ENCODE measurements around the gene PRELID3B. TPM values are rescaled to one million over a fixed set of nuclear protein-coding genes. Genes with fewer than 3 reads are reported as not detected.

The PRELID3B gene
- total and polyA plus RNA-seq, 2 of the 13 experiments (the other 11 are each of a cell fraction or from before 2014, with no cell fraction given), result 23.3 to 42.6 TPM

DNA sequence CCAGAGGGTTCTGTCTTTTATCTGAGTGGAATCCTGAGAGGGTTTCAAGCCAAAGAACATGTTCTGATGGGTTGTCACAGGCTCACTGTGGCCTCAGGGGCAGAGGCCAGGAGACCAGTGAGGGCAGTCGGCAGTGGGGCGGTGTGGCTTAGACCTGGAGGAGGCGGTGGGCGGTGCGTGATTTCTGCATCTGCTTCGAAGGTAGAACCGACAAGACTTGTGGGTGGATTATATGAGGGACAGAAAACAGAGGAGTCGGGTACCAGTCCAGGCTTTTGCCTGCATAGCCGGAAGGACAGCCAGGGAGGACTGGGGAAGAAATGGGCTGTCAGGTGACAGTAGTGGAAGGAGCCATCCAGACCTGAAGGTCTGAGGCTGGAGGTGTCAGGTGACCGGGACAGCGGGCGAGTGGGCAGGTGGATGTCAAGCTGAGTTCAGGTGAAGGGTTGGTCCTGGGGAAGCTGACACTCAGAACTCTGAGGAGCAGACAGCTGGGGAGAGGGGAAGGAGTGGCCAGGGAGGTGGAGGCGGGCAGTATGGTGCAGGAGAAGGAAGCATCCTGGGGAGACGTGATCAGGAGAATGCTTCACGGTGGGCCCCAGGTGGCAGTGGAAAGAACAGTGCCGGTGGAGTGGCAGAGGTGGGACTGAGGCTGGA lies 38.6 kb downstream of the PRELID3B start (continued):
- TF ChIP-seq, protein P1, sequence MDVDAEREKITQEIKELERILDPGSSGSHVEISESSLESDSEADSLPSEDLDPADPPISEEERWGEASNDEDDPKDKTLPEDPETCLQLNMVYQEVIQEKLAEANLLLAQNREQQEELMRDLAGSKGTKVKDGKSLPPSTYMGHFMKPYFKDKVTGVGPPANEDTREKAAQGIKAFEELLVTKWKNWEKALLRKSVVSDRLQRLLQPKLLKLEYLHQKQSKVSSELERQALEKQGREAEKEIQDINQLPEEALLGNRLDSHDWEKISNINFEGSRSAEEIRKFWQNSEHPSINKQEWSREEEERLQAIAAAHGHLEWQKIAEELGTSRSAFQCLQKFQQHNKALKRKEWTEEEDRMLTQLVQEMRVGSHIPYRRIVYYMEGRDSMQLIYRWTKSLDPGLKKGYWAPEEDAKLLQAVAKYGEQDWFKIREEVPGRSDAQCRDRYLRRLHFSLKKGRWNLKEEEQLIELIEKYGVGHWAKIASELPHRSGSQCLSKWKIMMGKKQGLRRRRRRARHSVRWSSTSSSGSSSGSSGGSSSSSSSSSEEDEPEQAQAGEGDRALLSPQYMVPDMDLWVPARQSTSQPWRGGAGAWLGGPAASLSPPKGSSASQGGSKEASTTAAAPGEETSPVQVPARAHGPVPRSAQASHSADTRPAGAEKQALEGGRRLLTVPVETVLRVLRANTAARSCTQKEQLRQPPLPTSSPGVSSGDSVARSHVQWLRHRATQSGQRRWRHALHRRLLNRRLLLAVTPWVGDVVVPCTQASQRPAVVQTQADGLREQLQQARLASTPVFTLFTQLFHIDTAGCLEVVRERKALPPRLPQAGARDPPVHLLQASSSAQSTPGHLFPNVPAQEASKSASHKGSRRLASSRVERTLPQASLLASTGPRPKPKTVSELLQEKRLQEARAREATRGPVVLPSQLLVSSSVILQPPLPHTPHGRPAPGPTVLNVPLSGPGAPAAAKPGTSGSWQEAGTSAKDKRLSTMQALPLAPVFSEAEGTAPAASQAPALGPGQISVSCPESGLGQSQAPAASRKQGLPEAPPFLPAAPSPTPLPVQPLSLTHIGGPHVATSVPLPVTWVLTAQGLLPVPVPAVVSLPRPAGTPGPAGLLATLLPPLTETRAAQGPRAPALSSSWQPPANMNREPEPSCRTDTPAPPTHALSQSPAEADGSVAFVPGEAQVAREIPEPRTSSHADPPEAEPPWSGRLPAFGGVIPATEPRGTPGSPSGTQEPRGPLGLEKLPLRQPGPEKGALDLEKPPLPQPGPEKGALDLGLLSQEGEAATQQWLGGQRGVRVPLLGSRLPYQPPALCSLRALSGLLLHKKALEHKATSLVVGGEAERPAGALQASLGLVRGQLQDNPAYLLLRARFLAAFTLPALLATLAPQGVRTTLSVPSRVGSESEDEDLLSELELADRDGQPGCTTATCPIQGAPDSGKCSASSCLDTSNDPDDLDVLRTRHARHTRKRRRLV (CRISPR knock-in tag; IDR thresholded peaks at IDR 0.05), result no peak
- no peak for TF ChIP-seq ZNF879 (CRISPR knock-in tag; IDR thresholded peaks at IDR 0.05)
- no peak for TF ChIP-seq ZNF33A (CRISPR knock-in tag; IDR thresholded peaks at IDR 0.05; ENCODE audit: borderline replicate concordance)
- 0 out of 2 replicates have a peak, but pooled peaks have one; percentile 12 for TF ChIP-seq ZFX (CRISPR knock-in tag; IDR thresholded peaks at IDR 0.05; ENCODE audit: low read depth)
- TF ChIP-seq ZNF598 (CRISPR knock-in tag; IDR thresholded peaks at IDR 0.05; ENCODE audit: borderline replicate concordance), result 0 out of 2 replicates have a peak, but pooled peaks have one; percentile 72
- TF ChIP-seq IKZF4 (CRISPR knock-in tag; IDR thresholded peaks at IDR 0.05; ENCODE audit: borderline replicate concordance, low read depth, not compliant biosample characterization), result peak; percentile 77

Measured in HepG2 (cell line).